Effector CD8-positive, alpha-beta T cell (primary cell): Measurements from ENCODE around the gene SFRP2.

ENCODE experiments used
- DNase-seq: peaks from one replicate; lab custom pipeline; 2025; lab: John Stamatoyannopoulos, UW
- total RNA-seq, 4 experiments: gene quantifications; one replicate each; lab custom pipeline; 2026; lab: John Stamatoyannopoulos, UW

The SFRP2 gene, protein sequence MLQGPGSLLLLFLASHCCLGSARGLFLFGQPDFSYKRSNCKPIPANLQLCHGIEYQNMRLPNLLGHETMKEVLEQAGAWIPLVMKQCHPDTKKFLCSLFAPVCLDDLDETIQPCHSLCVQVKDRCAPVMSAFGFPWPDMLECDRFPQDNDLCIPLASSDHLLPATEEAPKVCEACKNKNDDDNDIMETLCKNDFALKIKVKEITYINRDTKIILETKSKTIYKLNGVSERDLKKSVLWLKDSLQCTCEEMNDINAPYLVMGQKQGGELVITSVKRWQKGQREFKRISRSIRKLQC
- 0 reads per million in 4 experiments for total RNA-seq

DNA sequence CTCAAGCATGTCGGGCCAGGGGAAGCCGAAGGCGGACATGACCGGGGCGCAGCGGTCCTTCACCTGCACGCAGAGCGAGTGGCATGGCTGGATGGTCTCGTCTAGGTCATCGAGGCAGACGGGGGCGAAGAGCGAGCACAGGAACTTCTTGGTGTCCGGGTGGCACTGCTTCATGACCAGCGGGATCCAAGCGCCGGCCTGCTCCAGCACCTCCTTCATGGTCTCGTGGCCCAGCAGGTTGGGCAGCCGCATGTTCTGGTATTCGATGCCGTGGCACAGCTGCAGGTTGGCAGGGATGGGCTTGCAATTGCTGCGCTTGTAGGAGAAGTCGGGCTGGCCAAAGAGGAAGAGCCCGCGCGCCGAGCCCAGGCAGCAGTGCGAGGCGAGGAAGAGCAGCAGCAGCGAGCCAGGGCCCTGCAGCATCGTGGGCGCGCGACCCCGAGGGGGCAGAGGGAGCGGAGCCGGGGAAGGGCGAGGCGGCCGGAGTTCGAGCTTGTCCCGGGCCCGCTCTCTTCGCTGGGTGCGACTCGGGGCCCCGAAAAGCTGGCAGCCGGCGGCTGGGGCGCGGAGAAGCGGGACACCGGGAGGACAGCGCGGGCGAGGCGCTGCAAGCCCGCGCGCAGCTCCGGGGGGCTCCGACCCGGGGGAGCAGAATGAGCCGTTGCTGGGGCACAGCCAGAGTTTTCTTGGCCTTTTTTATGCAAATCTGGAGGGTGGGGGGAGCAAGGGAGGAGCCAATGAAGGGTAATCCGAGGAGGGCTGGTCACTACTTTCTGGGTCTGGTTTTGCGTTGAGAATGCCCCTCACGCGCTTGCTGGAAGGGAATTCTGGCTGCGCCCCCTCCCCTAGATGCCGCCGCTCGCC is at the start of gene SFRP2:
SFRP2 (minus strand) TSS at position 671 of the 864 bp plus-strand sequence; CDS start at position 423, 248 bp downstream.
- DNase-seq = no peak

DNA sequence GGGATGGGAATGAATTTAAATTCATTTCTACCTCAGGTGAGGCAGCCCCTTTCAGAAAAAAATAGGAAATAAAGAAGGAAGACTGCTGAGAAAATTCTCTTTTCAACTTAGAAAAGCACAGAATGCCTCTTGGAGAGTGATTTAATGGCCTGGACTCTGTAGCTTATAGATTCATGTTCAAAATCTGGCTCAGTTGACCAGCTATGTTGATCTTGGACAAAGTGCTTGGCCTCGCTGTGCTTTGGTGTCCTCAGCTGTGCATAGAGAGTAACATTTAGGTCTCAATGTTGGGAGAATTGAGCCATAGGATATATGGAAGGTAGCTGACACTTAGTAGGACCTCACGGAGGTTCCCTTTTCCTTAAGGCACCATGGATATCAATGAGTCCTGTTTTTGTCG is 49.7 kb upstream of the SFRP2 start:
- no peak for DNase-seq

DNA sequence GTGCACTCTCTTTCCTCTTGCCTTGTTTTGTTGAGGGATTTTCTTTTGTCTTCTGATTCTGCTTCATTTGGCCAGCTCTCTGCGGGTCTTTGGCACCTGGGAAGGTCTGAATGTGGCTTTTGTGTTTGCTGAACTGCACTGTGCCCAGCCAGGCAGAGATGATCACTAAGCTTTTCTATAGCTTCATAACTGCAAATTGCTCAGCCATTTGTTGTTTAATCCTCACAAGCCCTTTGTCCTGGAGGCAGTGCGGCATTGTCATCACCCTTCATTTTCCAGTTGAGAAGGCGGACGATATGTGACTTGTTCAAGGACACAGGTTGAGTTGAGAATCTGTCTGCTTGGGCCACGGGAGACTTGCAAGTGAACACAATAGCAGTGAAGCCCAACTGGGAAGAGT is 46.0 kb upstream of the SFRP2 start:
- DNase-seq = no peak

DNA sequence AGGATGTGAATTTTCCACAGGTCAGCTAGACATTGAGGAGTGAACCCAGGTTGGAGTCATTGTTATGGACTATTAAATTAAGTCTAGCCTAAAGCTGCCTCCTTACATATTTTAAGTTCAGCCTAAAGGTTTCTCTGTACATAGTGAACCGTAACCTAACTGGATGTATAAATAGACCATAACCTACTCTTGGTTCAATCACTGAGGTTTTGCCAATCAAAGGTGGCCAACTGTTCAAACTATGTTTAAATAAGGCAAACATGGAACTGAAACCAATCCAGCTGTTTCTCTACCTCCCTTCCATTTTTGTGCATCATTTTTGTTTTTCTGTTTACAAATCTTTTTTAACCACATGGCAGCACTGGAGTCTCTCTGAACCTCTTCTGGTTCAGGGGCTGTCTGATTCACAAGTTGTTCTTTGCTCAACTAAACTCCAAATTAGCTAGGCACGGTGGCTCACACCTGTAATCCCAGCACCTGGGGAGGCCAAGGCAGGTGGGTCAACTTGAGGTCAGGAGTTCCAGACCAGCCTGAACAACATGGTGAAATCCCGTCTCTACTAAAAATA is 43.9 kb upstream of the SFRP2 start:
- DNase-seq = no peak

DNA sequence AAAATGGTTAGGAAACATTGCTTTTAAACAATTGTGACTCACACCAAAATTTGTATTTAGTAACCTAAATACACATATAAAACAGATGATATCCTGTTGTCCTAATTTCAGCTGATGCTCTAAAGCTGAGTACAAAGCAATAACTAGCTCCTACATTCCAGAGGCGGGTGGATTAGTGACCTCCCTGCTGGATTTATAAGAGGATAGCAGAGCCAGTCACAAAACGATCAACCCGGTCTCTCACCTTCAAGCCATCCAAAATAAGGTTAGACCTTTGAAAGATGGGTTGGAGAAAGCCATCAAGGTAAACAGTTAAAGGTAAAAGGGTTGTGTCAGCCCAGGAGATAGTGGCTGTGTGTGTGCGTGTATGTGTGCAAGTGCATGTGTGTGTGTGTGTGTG is 43.2 kb upstream of the SFRP2 start:
- no peak for DNase-seq

DNA sequence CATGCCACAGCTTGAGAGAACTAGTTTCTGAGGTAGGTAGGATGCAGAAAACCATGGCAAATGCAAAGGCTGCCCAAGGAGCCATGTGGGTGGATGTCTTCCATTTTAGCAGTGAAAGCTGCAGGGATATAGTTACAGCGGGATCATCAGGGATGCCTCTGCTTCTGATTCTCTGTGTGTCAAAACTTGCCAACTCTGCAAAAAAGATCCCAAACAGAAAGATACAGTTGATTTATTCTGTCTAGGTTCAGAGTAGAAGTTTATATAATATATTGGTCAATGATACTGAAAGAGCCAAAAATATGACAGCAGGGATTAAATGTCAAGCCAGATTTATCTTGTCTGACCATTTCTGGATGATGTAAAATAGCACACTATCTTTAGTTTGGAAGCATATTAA is 42.4 kb upstream of the SFRP2 start:
- DNase-seq = no peak

DNA sequence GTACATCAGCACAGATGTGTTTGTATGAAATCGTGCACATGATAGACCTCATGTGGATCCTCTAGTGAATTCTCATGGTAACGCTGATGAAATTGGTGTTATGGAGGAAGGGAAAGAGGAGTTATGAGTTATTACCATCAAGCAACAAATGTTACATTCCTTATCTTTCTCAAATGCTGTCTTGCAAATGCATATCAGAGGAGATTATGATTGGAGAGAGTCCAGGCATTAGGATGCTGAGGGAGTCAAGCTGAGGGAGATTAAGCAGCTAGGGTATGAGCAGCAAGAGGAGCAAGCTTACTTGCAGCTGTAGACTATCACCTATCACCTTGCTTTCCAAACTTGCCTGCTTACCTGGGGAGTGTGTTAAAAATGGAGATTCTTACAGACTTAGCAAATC is 36.8 kb upstream of the SFRP2 start:
- no peak for DNase-seq

DNA sequence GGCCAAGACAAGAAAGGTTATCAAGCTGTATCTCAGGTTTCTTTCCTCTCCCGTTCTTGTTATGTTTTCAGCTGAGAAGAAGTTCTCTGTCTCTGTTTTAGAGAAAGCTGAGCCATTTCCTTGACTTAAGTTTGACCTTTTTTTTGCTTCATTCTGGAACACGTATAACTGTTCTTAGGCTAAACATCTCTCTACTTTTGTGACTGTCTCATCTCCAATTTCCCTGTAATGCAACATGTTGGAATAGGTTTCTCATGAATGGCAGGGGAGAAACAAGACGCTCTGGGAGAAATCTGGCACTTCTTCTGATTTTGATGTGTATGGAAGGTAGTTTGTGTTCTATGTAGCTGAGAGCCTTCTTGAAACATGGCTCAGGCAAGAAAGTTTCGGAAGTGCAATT is 36.2 kb upstream of the SFRP2 start:
- no peak for DNase-seq

DNA sequence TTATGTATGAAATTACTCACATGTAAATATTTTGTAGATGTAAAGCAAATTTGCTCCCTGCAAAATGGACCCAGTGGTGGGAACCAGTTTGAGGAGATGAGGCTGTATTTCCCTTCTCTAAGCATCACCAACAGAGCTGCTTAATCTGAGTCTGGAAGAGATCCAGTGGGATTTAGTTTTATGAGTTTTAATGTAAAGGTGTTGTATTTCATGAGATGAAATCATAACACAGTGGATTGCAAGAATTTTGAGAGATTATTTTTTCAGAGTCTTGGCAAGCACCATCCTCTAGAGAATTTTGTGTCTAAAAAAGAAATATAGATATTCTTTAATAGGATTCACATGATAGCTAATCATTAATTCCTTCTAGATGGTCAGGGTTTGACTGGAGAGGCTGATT is 35.6 kb upstream of the SFRP2 start:
- DNase-seq = no peak

DNA sequence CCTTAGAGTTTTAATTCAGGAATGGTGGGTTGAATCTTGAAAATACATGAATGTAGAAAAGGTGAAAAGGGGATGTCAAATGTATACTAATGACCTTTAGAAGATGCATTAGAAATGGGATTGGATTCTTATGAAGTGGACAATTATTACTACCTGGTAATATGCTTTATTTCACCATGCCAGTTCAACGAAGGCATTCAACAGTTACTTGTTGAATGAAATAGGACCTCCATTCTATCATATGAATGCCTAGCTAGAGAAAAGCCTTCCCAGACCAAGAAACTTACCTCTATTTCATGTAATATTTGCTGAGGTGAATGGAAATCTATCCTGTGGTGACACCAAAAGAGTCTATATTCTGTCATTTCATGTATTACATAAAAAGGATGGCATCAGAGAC is 34.6 kb upstream of the SFRP2 start:
- no peak for DNase-seq

DNA sequence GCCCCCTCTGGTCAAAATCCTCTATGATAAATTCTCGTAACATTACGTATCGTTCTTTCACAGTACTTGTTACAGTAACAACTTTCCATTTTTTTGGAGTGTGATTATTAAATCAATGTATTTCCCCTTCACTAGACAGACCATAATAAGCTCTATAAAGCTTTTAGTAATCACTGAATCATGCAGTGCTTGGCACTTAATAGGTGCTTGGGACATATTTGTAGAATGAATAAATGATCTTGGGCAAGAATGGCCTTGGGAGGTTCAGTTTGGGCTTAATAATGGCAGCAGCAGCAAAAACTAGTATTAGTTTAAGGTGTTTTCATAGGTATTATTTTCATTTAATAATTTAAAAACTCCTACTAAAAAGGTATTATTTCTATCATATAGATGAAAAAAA is 33.4 kb upstream of the SFRP2 start:
- DNase-seq = no peak

DNA sequence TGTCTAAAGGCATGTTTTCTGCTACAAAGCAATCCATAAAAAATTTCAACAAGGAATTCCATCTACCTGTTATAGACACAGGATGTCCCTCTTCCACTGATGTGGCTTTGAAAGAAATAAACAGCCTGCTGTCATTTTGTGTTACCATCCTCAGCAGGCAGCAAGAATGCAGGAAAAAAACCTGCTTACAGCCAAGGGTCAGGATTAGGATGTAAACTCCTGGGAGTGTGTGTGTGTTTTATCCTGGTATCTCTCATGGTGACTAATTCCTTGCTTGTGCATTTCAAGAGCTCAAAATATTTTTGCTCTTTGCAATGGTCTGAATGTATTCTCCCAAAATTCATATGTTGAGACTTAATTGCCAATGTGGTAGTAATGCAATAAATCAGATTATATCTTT is 28.6 kb upstream of the SFRP2 start:
- DNase-seq = no peak

DNA sequence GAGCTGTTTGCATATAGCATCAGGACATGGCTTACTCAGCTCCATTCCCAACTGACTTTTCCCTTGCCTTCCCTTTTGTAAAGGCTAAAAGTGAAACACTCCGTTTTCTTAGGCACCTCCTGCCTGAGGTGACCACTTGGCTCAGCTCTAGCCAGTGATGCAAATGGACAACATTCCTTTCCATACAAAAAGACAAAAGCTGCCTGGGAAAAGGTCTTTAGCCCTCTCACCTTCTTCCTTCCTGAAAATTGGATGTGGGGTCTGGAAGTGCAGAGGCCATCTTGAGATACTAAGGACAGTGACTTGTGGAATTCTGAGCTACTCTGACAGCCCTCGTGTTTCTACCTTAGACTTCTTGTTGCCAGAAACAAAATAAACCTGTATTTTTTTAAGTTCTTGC is 27.7 kb upstream of the SFRP2 start:
- no peak for DNase-seq

DNA sequence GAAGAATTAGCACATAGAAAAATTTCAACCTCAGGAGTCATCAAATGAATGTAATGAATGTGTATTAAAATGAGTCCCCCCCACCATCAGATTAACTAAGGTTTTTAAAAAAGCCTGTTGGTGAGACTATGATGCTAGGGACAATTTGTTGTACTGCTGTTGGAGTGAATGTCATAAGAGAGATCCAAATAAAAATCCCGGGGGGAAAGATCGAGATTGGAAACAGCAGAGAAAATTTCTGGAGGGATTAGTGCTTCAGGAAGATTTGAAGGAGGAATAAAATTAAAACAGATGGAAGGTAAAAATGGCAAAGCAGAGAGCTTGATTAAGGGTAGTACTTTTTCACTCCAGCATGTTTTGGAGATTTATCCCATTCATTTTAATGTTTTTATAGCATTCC is 25.9 kb upstream of the SFRP2 start:
- no peak for DNase-seq

DNA sequence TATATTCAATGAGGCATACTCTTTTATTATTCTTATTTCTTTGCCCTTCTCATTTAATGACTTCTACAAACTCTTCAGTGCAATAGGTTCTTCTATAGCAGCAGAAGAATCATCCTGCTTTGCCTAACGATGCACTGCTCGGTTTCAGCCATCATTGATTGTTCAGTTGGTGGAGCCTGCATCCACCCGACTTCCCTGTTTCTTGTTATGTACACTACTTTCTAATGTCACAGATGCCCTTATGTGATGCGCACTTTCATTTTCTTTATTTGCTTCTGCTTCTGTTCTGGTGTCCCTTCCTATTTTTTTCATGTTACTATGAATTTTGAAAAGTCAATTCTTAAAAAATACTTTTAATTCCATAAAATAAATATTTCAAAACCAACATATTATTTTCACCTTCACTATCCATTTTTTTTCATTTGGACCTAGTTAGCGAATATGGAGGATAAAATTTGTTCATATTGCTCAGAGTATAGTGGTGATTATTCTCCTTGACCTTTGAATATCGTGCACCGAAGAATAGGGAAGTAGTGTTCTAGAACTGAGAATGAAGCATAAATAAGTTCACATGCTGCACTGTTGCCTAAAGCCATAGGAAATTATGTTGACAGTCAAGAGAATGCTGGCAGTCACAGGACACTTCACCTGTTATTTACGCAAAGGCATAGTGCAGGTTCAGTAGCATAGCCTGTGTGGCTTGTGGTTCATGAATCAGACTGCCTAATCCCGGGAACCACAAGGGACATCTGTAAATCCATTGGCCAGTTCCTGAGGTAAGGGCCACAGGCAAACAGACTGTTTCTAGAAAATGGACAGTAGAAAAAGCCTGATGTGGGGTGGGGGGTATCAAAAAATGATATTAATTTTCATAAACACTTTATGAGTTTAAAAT is 21.3 kb upstream of the SFRP2 start:
- no peak for DNase-seq

DNA sequence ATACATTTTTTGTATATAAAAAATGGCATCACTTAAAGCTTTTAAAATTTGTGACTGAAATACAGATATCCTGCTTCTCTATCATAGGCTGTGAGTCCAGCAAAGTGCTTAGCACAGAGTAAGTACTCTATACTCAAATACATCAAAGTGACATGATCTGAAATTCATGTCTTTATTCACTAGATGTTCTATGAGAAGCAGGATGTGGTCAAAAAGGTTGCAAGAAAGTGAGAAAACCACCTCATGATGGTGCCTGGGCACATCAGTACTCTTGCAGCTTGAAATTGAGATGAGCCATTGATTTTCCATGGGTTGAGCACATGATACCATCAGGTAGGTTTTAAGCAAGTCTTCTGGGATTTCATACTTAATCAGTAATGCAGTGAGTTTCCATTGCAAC is 20.4 kb upstream of the SFRP2 start:
- no peak for DNase-seq

DNA sequence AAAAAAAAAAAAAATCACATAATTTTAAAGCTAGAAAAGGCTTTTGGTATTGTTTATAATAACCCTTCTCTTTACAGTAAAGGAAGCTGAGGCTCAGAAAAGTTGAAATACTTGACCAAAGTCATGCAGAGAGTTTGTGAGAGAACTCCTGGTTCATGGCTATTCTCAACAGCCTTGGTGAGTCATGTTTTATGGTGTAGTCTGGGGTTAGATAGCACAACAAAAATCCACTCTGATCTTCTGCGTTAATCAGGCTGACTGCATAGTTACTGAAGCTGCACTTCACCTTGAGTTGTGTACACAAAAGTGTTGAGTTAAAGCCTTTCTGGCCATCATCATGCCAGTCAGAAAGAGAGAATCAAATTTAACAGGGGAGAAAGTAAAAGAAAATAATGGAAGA is 19.3 kb upstream of the SFRP2 start:
- no peak for DNase-seq

DNA sequence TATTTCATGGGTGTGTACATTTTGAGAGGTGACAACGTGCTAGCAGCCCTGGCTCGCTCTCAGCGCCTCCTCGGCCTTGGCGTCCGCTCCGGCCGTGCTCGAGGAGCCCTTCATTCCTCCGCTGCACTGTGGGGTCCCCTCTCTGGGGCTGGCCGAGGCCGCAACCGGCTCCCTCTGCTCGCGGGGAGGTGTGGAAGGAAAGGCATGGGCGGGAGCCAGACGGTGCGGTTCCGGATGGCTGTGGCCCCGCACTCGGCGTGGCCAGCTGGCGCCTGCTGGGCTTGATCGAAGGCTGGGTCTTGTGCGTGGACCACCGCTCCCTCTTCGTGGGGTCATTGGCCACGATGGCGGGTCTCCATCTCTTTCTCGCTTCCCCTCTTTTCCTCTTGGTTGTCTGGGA is 17.2 kb upstream of the SFRP2 start:
- no peak for DNase-seq

DNA sequence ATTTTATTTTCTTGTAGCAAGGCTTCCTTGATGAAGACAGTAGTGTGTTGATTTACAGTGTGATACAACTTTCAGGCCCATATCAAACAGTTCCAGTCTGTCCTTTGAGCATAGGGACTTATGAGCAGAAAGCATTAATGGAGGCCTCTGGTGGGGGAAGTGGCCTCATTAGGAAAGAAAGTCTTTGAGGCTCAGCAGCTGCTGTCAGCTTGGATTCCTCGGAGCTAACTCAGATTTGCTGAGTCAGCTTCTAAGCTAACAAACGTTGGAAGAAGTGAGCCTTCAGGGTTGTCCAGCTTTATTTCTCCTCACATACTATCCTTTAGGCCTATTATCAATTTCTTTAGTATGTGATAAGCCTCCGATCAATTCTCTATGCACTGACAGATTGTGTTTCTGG is 15.8 kb upstream of the SFRP2 start:
- no peak for DNase-seq

DNA sequence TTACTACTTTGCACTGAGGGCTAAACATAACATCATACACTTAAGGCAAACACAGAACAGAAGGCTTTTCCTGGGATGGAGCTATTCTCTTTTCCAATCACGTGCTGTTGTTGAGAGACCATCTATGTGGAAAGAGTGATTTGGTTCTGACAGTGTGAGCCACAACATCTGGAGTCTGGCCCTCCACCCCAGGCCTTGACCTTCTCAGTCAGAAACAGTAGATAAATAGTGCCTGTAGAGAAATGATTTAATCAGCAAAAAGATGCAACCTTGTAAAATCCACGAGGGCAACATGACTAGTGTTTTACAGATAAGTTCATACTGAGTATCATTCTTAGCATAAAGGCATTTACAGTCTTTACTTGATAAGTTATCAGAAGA is 10.8 kb upstream of the SFRP2 start:
- DNase-seq = no peak

DNA sequence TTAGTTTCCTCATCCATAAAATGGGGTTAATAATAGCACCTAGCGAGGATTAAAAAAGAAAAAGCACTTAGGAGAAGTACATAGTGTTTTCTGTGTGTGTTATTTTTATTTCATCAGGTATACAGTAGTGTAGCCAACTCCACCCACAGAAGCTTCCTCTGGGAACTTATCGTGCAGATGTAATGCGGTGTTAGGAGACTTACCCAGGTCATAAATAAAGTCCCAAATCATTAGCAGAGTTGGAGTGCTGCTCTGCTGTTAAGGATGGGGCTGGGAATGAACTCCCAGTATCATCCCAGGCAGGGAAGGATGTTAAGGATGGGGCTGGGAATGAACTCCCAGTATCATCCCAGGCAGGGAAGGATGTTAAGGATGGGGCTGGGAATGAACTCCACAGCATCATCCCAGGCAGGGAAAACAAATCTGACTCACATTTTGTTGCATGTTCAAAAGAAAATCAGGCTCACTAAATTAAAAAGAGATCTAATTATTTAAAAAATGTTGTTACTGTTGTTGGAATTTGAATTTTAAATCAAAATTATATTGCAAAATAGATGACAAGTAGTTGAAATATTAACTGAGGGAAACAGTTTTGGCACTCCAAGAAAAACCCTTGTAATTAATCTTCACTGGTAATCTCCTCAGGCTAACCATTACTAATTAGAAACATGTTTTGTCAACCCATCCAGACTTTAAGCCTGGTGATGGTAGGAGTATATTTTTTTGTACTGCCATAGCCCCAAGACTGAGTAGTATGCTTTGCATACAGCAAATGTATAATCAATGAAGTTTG is 10.2 kb upstream of the SFRP2 start:
- no peak for DNase-seq
